A549 (cell line): Measurements from ENCODE around the gene GRIPAP1. TPM values are rescaled to one million over a fixed set of nuclear protein-coding genes. Genes with fewer than 3 reads are reported as not detected.
A peak's percentile ranks its signal among the peaks of the same experiment; 100 is the strongest.
"Not testable (repeated sequence)": the region's sequence is repeated elsewhere in the genome, so short reads cannot be mapped to it uniquely, and the experiment has no call there.

Experiments
- ATAC-seq, 2 experiments: fragments of 200-7000 bp in 1 of 2; fragments of >200 bp in 1 of 2; cut with Nextera tagmentation in 1 of 2; cut with Tn5 transposase in 1 of 2; 3 replicates each; pipeline versions ENCODE4 v1.8.0 to v1.9.1; 2018 to 2020; ENCODE audit warnings: mild to moderate bottlenecking in 1 of 2, moderate library complexity in 1 of 2
- CTCF ChIA-PET: fragments of 300-600 bp; sonication (Branson Sonifier 250); formaldehyde crosslinking; extraction: SDS; loops from one replicate; lab custom pipeline; 2021; ENCODE audit warnings: antibody characterized with exemption, inconsistent platforms; lab: Yijun Ruan, JAX
- POLR2A ChIA-PET: fragments of 350-600 bp; formaldehyde crosslinking; extraction: SDS; loops from one replicate; lab custom pipeline; 2021; ENCODE audit warnings: antibody characterized with exemption, inconsistent platforms; lab: Yijun Ruan, JAX
- DNase-seq, 2 experiments: peaks; one replicate each; pipeline versions ENCODE4 v3.0.0 to v3.0.0-alpha.2; 2011 to 2016; ENCODE audit warnings: low read depth in 1 of 2, low spot score in 1 of 2
- FAIRE-seq: peaks from 2 replicates; lab custom pipeline; 2011; peaks lifted over from hg19 to GRCh38; lab: Jason Lieb, UNC
- H3K27ac ChIP-seq, 2 experiments: fragments of >200 bp; sonication (Bioruptor Twin); formaldehyde crosslinking; 3 replicates each; pipeline ENCODE4 v1.5.1; 2016 to 2017
- H3K4me1 ChIP-seq: fragments of >200 bp; sonication (Bioruptor Twin); formaldehyde crosslinking; 3 replicates; pipeline ENCODE4 v1.6.1; 2016
- H3K4me2 ChIP-seq: fragments of >200 bp; sonication (Bioruptor Twin); formaldehyde crosslinking; 3 replicates; pipeline ENCODE4 v1.6.1; 2016
- H3K4me3 ChIP-seq: fragments of >200 bp; sonication (Bioruptor Twin); formaldehyde crosslinking; 3 replicates; pipeline ENCODE4 v1.5.1; 2016
- H3K9me3 ChIP-seq: fragments of >200 bp; sonication (Bioruptor Twin); formaldehyde crosslinking; 3 replicates; pipeline ENCODE4 v1.6.1; 2016
- BHLHE40 ChIP-seq: IDR thresholded peaks from 2 replicates; pipeline ENCODE4 v1.6.1; 2012; ENCODE audit warnings: low read depth, low read length, inconsistent platforms
- CEBPB ChIP-seq, 2 experiments: fragments of >200 bp in 1 of 2; sonication (Bioruptor Twin) in 1 of 2; formaldehyde crosslinking in 1 of 2; IDR thresholded peaks; 2 replicates each; pipeline ENCODE4 v1.6.1; 2012 to 2016
- CHD2 ChIP-seq: fragments of 150-350 bp; IDR thresholded peaks from 2 replicates; pipeline ENCODE4 v1.6.1; 2014; ENCODE audit warnings: low read length; ENCODE audit not compliant: partially characterized antibody
- CHD4 ChIP-seq: fragments of 200-600 bp; sonication (generic); IDR thresholded peaks from 2 replicates; pipeline ENCODE4 v1.6.1; 2016; ENCODE audit warnings: antibody characterized with exemption, mild to moderate bottlenecking, borderline replicate concordance
- EHF ChIP-seq: fragments of 250-450 bp; sonication (Bioruptor Pico); IDR thresholded peaks from 2 replicates; pipeline ENCODE4 v1.5.0; 2020; ENCODE audit warnings: mild to moderate bottlenecking
- ELK1 ChIP-seq: fragments of 150-350 bp; IDR thresholded peaks from 2 replicates; pipeline ENCODE4 v1.6.1; 2014; ENCODE audit warnings: low read depth, mild to moderate bottlenecking, low read length
- ESRRA ChIP-seq: fragments of 150-350 bp; IDR thresholded peaks from 2 replicates; pipeline ENCODE4 v1.6.1; 2014; ENCODE audit warnings: mild to moderate bottlenecking, low read length, borderline replicate concordance
- FOSL2 ChIP-seq, 2 experiments: fragments of 450-650 bp in 1 of 2; fragments of >200 bp in 1 of 2; sonication (Bioruptor Twin) in 1 of 2; formaldehyde crosslinking; IDR thresholded peaks; 2 replicates each; pipeline versions ENCODE4 v1.5.0 to v1.6.1; 2016 to 2020; ENCODE audit warnings: mild to moderate bottlenecking in 1 of 2, moderate library complexity in 1 of 2
- FOXS1 ChIP-seq: fragments of 250-450 bp; sonication (Bioruptor Pico); IDR thresholded peaks from 2 replicates; pipeline ENCODE4 v1.5.0; 2020; ENCODE audit warnings: mild to moderate bottlenecking, moderate library complexity
- HDAC2 ChIP-seq: fragments of 200-600 bp; sonication (generic); IDR thresholded peaks from 2 replicates; pipeline ENCODE4 v1.6.1; 2016
- HMGXB4 ChIP-seq: fragments of 250-450 bp; sonication (Bioruptor Pico); IDR thresholded peaks from 2 replicates; pipeline ENCODE4 v1.5.0; 2021; ENCODE audit warnings: mild to moderate bottlenecking, moderate library complexity, borderline replicate concordance
- KDM1A ChIP-seq: fragments of 200-600 bp; sonication (generic); IDR thresholded peaks from 2 replicates; pipeline ENCODE4 v1.6.1; 2016; ENCODE audit warnings: low read depth, mild to moderate bottlenecking
- KDM5A ChIP-seq: fragments of 200-600 bp; sonication (generic); IDR thresholded peaks from 2 replicates; pipeline ENCODE4 v1.6.1; 2016; ENCODE audit warnings: antibody characterized with exemption, mild to moderate bottlenecking
- MAFK ChIP-seq: fragments of 450-650 bp; IDR thresholded peaks from 2 replicates; pipeline ENCODE4 v1.6.1; 2014; ENCODE audit not compliant: partially characterized antibody
- MAZ ChIP-seq: fragments of 150-350 bp; IDR thresholded peaks from 2 replicates; pipeline ENCODE4 v1.6.1; 2014; ENCODE audit warnings: antibody characterized with exemption, low read depth, low read length, borderline replicate concordance
- NFE2L2 ChIP-seq: fragments of 150-350 bp; conservative IDR thresholded peaks from 2 replicates; pipeline ENCODE4 v1.6.1; 2014; ENCODE audit warnings: low read length
- NR3C1 ChIP-seq: fragments of >200 bp; sonication (Bioruptor Twin); formaldehyde crosslinking; IDR thresholded peaks from 3 replicates; pipeline ENCODE4 v1.6.1; 2017
- PBX3 ChIP-seq: IDR thresholded peaks from 2 replicates; pipeline ENCODE4 v1.6.1; 2012
- PHF8 ChIP-seq: fragments of 200-600 bp; sonication (generic); IDR thresholded peaks from 2 replicates; pipeline ENCODE4 v1.6.1; 2016; ENCODE audit warnings: low read depth, mild to moderate bottlenecking, antibody characterized with exemption, moderate library complexity, borderline replicate concordance
- RARB ChIP-seq: fragments of 250-450 bp; sonication (Bioruptor Pico); IDR thresholded peaks from 2 replicates; pipeline ENCODE4 v1.8.0; 2021; ENCODE audit warnings: mild to moderate bottlenecking, moderate library complexity
- RCOR1 ChIP-seq: fragments of 150-350 bp; IDR thresholded peaks from 2 replicates; pipeline ENCODE4 v1.6.1; 2014; ENCODE audit warnings: antibody characterized with exemption, low read length, low read depth
- RNF2 ChIP-seq: fragments of 200-600 bp; sonication (generic); IDR thresholded peaks from 2 replicates; pipeline ENCODE4 v1.6.1; 2016; ENCODE audit warnings: low read depth, mild to moderate bottlenecking, antibody characterized with exemption, moderate library complexity, borderline replicate concordance
- TFCP2L1 ChIP-seq: fragments of 250-450 bp; sonication (Bioruptor Pico); IDR thresholded peaks from 2 replicates; pipeline ENCODE4 v1.5.0; 2021; ENCODE audit warnings: mild to moderate bottlenecking
- ZC3H11A ChIP-seq: fragments of 450-650 bp; IDR thresholded peaks from 2 replicates; pipeline ENCODE4 v1.6.1; 2014; ENCODE audit warnings: antibody characterized with exemption, mild to moderate bottlenecking
- ZFP36 ChIP-seq: fragments of 450-650 bp; IDR thresholded peaks from 2 replicates; pipeline ENCODE4 v1.6.1; 2014; ENCODE audit warnings: borderline replicate concordance; ENCODE audit not compliant: partially characterized antibody
- ZNF302 ChIP-seq: fragments of 250-450 bp; sonication (Bioruptor Pico); IDR thresholded peaks from 2 replicates; pipeline ENCODE4 v1.9.0; 2021; ENCODE audit warnings: inconsistent platforms, mild to moderate bottlenecking, moderate library complexity
- WGBS: methylation state at CpG from one replicate; pipeline ENCODE4 v1.1.6; 2017; ENCODE audit errors: missing lambda C conversion rate; 5-methylcytosine and 5-hydroxymethylcytosine counted together
- polyA plus RNA-seq, 4 experiments: library from polyadenylated mRNA; depleted of rRNA in 3 of 4; stranded (reverse); fragments of >200 nt; fragmentation: RNase III in 1 of 4; extraction: RNeasy Plus Mini Kit Qiagen cat#74134 plus additional on column Dnase treatment in 1 of 4; gene quantifications; 2 replicates in 3 of 4; 3 replicates in 1 of 4; pipeline ENCODE4 v1.2.3, GENCODE V29; 2011 to 2017

GRIPAP1 gene
- polyA plus RNA-seq, 2 of the 4 experiments (the other 2 are of a cell fraction): 33.7 to 34.3 TPM

GRCh38 chrX:48983081-48983480 lies 19.0 kb downstream of the GRIPAP1 start:
- no peak overlapping the region for H3K4me3 ChIP-seq
- ATAC-seq (no peak), FAIRE-seq (no peak), DNase-seq (no peak)
- H3K4me2 ChIP-seq: no peak overlapping the region
- no peak for TF ChIP-seq PBX3
- TF ChIP-seq BHLHE40: no peak
- TF ChIP-seq ZNF302 (CRISPR knock-in tag): no peak
- no peak for TF ChIP-seq EHF (CRISPR knock-in tag)
- TF ChIP-seq CHD4: no peak
- TF ChIP-seq NFE2L2: no peak
- no peak for TF ChIP-seq HDAC2
- TF ChIP-seq ELK1: no peak
- TF ChIP-seq FOSL2 (IDR thresholded peaks at IDR 0.05): no peak
- no peak for TF ChIP-seq FOSL2 (CRISPR knock-in tag; IDR thresholded peaks at IDR 0.05)
- TF ChIP-seq KDM5A: no peak
- TF ChIP-seq PHF8: no peak
- TF ChIP-seq MAFK: no peak
- TF ChIP-seq ESRRA: no peak
- TF ChIP-seq ZC3H11A: no peak
- TF ChIP-seq CHD2: no peak
- no peak for TF ChIP-seq RCOR1
- no peak for TF ChIP-seq RNF2
- no peak for TF ChIP-seq CEBPB (IDR thresholded peaks at IDR 0.05)
- TF ChIP-seq KDM1A: no peak
- H3K9me3 ChIP-seq: no peaks in the 10 kb centered on the region
- WGBS: 93% methylated on average over 16 of the region's 17 CpGs
- POLR2A ChIA-PET: no interaction called here
- H3K4me1 ChIP-seq: no peaks in the 10 kb centered on the region
- CTCF ChIA-PET: interaction anchor here (2.7 kb wide), 1 partner anchor 10 kb away, joined by 13 read pairs; the partner anchor contains the start of gene KCND1
- no peak overlapping the region for H3K27ac ChIP-seq

- ChIA-PET CTCF (interaction anchor here (2.7 kb wide), 1 partner anchor 8 kb away, joined by 13 read pairs; the partner anchor contains the start of gene KCND1), POLR2A (no interaction called here)
- H3K9me3 ChIP-seq: no peaks in the 10 kb centered on the region
- no peak for TF ChIP-seq TFCP2L1 (CRISPR knock-in tag)
- WGBS: 97% methylated on average over 5 of the region's 10 CpGs
- no peak overlapping the region for H3K27ac ChIP-seq
- FAIRE-seq (no peak), DNase-seq (no peak), ATAC-seq (peak; percentile 21 to 34; a peak in 3 of 6 replicates)
- H3K4me1 ChIP-seq: no peaks in the 10 kb centered on the region
- no peak overlapping the region for H3K4me3 ChIP-seq
- H3K4me2 ChIP-seq: no peak overlapping the region
Observed at GRCh38 chrX:48981178-48981577, 20.9 kb downstream of the GRIPAP1 start.

- H3K27ac ChIP-seq, POLR2A ChIA-PET, DNase-seq, H3K9me3 ChIP-seq, ATAC-seq, FAIRE-seq, H3K4me3 ChIP-seq, H3K4me2 ChIP-seq, H3K4me1 ChIP-seq, CTCF ChIA-PET: not testable (repeated sequence)
- WGBS: 83% methylated on average over 10 of the region's 10 CpGs
Observed at GRCh38 chrX:48980341-48980740, 21.7 kb downstream of the GRIPAP1 start.

- POLR2A ChIA-PET: no interaction called here
- ATAC-seq: no peak
- H3K4me2 ChIP-seq: no peak overlapping the region
- H3K4me3 ChIP-seq: no peak overlapping the region
- H3K27ac ChIP-seq: no peak overlapping the region
- no peaks in the 10 kb centered on the region for H3K4me1 ChIP-seq
- no peak for TF ChIP-seq ZFP36
- TF ChIP-seq PHF8: no peak
- no peak for TF ChIP-seq NR3C1
- no peak for TF ChIP-seq FOXS1 (CRISPR knock-in tag)
- no peak for TF ChIP-seq HMGXB4 (CRISPR knock-in tag)
- no peak for TF ChIP-seq RARB (CRISPR knock-in tag)
- no peak for TF ChIP-seq MAZ
- TF ChIP-seq, all 56 proteins: peak for 0
- CTCF ChIA-PET: interaction anchor here (0.8 to 1.5 kb wide), 2 partner anchors 11 to 20 kb away, joined by 3 read pairs; no protein-coding TSS in a partner anchor
- DNase-seq: no peak
- no peak for FAIRE-seq
- no peaks in the 10 kb centered on the region for H3K9me3 ChIP-seq
- WGBS: 96% methylated on average over 5 of the region's 5 CpGs
Observed at GRCh38 chrX:48978226-48978625, 23.8 kb downstream of the GRIPAP1 start.
